HepG2 (cell line): ENCODE measurements around the gene LRBA. TPM values are rescaled to one million over a fixed set of nuclear protein-coding genes. Genes with fewer than 3 reads are reported as not detected.

ENCODE experiments used
- ATM ChIP-seq: fragments of 450-650 bp; IDR thresholded peaks from 2 replicates; pipeline ENCODE4 v1.7.1; 2017; ENCODE audit warnings: mild to moderate bottlenecking, borderline replicate concordance
- BORCS8-MEF2B ChIP-seq: sonication (generic); formaldehyde crosslinking; IDR thresholded peaks from 2 replicates; pipeline ENCODE4 v1.8.0; 2022; ENCODE audit warnings: mild to moderate bottlenecking, missing genetic modification reagents
- CCAR2 ChIP-seq: fragments of 200-400 bp; formaldehyde crosslinking; optimal IDR thresholded peaks from 2 replicates; pipeline ENCODE3; 2018; ENCODE audit warnings: low read depth, mild to moderate bottlenecking, low read length, moderate library complexity
- MEIS1 ChIP-seq: sonication (generic); formaldehyde crosslinking; IDR thresholded peaks from 2 replicates; pipeline ENCODE4 v1.9.0; 2021; ENCODE audit warnings: mild to moderate bottlenecking, missing genetic modification reagents, moderate library complexity, borderline replicate concordance
- PAX8 ChIP-seq: sonication (generic); formaldehyde crosslinking; IDR thresholded peaks from 2 replicates; pipeline ENCODE4 v1.8.0; 2022; ENCODE audit warnings: mild to moderate bottlenecking, missing genetic modification reagents, borderline replicate concordance
- PCBP2 ChIP-seq: fragments of 200-400 bp; formaldehyde crosslinking; optimal IDR thresholded peaks from 2 replicates; pipeline ENCODE3; 2018; ENCODE audit warnings: low read length, low read depth; ENCODE audit not compliant: poor library complexity, severe bottlenecking
- RNF2 ChIP-seq: fragments of 450-650 bp; conservative IDR thresholded peaks from 2 replicates; pipeline ENCODE4 v1.6.1; 2016; ENCODE audit warnings: low read depth
- SAP130 ChIP-seq: IDR thresholded peaks from 2 replicates; pipeline ENCODE4 v1.6.1; 2016; ENCODE audit warnings: low read depth
- SATB2 ChIP-seq: sonication (generic); formaldehyde crosslinking; IDR thresholded peaks from 2 replicates; pipeline ENCODE4 v1.5.0; 2020; ENCODE audit warnings: missing genetic modification reagents
- SMAD9 ChIP-seq: sonication (generic); formaldehyde crosslinking; IDR thresholded peaks from 2 replicates; pipeline ENCODE4 v1.5.1; 2020; ENCODE audit warnings: mild to moderate bottlenecking, missing genetic modification reagents
- SMARCC2 ChIP-seq: fragments of 450-650 bp; IDR thresholded peaks from 2 replicates; pipeline ENCODE4 v1.6.1; 2017; ENCODE audit warnings: antibody characterized with exemption, mild to moderate bottlenecking
- SMYD3 ChIP-seq: sonication (generic); formaldehyde crosslinking; IDR thresholded peaks from 2 replicates; pipeline ENCODE4 v1.8.1; 2023; ENCODE audit warnings: mild to moderate bottlenecking, missing genetic modification reagents
- TBP ChIP-seq: sonication (generic); formaldehyde crosslinking; IDR thresholded peaks from 2 replicates; pipeline ENCODE4 v1.5.0; 2020; ENCODE audit warnings: missing genetic modification reagents
- TMF1 ChIP-seq: sonication (generic); formaldehyde crosslinking; IDR thresholded peaks from 2 replicates; pipeline ENCODE4 v1.8.1; 2022; ENCODE audit warnings: low read depth, missing genetic modification reagents
- ZNF329 ChIP-seq: sonication (generic); formaldehyde crosslinking; IDR thresholded peaks from 2 replicates; pipeline ENCODE4 v1.9.0; 2021; ENCODE audit warnings: low read depth, mild to moderate bottlenecking, missing genetic modification reagents
- ZNF343 ChIP-seq: sonication (generic); formaldehyde crosslinking; IDR thresholded peaks from 2 replicates; pipeline ENCODE4 v1.4.0; 2020; ENCODE audit warnings: mild to moderate bottlenecking, missing genetic modification reagents
- ZNF510 ChIP-seq: sonication (generic); formaldehyde crosslinking; IDR thresholded peaks from 2 replicates; pipeline ENCODE4 v1.4.0; 2020; ENCODE audit warnings: low read depth, mild to moderate bottlenecking, missing genetic modification reagents
- ZNF792 ChIP-seq: IDR thresholded peaks from 2 replicates; pipeline ENCODE4 v1.6.1; 2016
- ZNF891 ChIP-seq: sonication (generic); formaldehyde crosslinking; IDR thresholded peaks from 2 replicates; pipeline ENCODE4 v1.5.0; 2020; ENCODE audit warnings: mild to moderate bottlenecking, missing genetic modification reagents
- polyA plus RNA-seq, 8 experiments: library from polyadenylated mRNA; depleted of rRNA in 3 of 8; stranded (reverse) in 7 of 8; unstranded in 1 of 8; fragments of >200 nt; fragmentation: Illumina TruSeq in 4 of 8; extraction: Trizol in 4 of 8; gene quantifications; 2 replicates each; pipeline versions ENCODE4 v1.2.1 to v1.2.3, GENCODE V29; 2011 to 2016; ENCODE audit warnings: low read depth in 4 of 8, missing spikeins in 1 of 8, mixed read lengths in 1 of 8; ENCODE audit not compliant: insufficient read depth in 1 of 8
- total RNA-seq, 5 experiments: library from RNA; depleted of rRNA; stranded (reverse); fragments of >200 nt; fragmentation: Illumina TruSeq; extraction: Trizol; gene quantifications; 2 replicates each; pipeline ENCODE4 v1.2.3, GENCODE V29; 2016; ENCODE audit warnings: low read depth in 1 of 5
- TF ChIP-seq, protein P1 (sequence below): sonication (generic); formaldehyde crosslinking; IDR thresholded peaks from 2 replicates; pipeline ENCODE4 v1.8.0; 2022; ENCODE audit warnings: mild to moderate bottlenecking, missing genetic modification reagents
- TF ChIP-seq, protein P2 (sequence below): sonication (generic); formaldehyde crosslinking; IDR thresholded peaks from 2 replicates; pipeline ENCODE4 v1.5.1; 2020; ENCODE audit warnings: mild to moderate bottlenecking, missing genetic modification reagents, borderline replicate concordance

Gene LRBA
- total and polyA plus RNA-seq, 2 of the 13 experiments (the other 11 are each of a cell fraction or from before 2014, with no cell fraction given): 21.0 to 37.2 TPM

DNA sequence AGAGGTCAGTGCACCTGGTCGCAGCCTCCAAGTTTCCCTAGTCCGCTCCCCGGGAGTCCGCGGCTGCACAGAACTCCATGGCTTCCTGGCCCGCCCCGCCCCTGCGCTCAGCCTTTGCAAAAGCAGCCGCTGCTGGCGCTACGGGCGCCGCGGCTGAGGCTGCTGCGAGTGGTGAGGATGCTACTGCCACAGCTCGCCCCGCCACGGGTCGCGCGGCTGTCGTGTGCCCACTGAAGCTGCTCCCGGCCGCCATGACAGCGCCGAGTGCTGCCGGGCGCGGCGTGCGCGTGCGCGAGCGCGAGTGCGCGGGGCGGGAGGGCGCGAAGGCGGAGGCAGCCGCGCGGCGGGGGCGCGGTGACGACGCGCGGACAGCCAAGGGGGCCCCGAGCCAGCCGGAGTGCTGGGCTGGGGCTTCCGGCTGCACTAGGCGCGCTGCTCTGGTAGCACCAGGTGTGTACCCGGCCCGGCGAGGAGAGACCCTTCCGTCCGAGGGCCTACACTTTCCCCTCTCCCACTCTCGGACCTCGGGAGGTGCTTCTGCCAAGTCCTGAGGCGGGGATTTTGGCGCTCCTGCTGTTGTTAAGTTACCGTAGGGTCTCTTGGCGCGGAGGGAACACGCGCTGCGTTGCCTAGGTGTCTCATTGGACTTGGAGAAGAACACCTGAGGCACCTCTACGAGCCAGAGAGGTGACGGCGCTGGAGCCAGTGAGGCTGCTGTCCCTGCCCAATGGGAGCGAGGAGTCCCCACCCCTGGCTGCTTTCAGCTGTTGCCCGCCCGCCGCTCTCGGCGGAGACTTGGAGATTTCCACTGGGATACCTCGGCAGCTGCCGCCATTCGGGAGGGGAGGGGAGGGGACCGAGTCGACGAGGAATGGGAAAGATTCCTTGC, 619 bp upstream of the LRBA start (continued):
- TF ChIP-seq ZNF792 (CRISPR knock-in tag) (peak; percentile 29; the same call in 1 of the 2 replicates), BORCS8-MEF2B (CRISPR knock-in tag) (peak; percentile 86; the same call in 1 of the 2 replicates), PAX8 (CRISPR knock-in tag) (no peak; the same call in 1 of the 2 replicates), RNF2 (peak; percentile 36; the same call in 1 of the 2 replicates), ZNF891 (CRISPR knock-in tag) (peak; percentile 60), SMYD3 (peak; percentile 94), TMF1 (CRISPR knock-in tag) (peak; percentile 98), ATM (no peak), ZNF329 (CRISPR knock-in tag) (peak; percentile 44; the same call in 1 of the 2 replicates), SMAD9 (no peak), SATB2 (CRISPR knock-in tag) (no peak), ZNF343 (CRISPR knock-in tag) (peak; percentile 77; the same call in 1 of the 2 replicates), CCAR2 (no peak), TBP (CRISPR knock-in tag) (no peak), MEIS1 (CRISPR knock-in tag) (peak; percentile 30; the same call in 1 of the 2 replicates), PCBP2 (no peak), SAP130 (CRISPR knock-in tag) (peak; percentile 64), SMARCC2 (no peak), ZNF510 (CRISPR knock-in tag) (no peak)
- TF ChIP-seq, protein P1, sequence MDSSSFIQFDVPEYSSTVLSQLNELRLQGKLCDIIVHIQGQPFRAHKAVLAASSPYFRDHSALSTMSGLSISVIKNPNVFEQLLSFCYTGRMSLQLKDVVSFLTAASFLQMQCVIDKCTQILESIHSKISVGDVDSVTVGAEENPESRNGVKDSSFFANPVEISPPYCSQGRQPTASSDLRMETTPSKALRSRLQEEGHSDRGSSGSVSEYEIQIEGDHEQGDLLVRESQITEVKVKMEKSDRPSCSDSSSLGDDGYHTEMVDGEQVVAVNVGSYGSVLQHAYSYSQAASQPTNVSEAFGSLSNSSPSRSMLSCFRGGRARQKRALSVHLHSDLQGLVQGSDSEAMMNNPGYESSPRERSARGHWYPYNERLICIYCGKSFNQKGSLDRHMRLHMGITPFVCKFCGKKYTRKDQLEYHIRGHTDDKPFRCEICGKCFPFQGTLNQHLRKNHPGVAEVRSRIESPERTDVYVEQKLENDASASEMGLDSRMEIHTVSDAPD: peak; percentile 64
- TF ChIP-seq, protein P2, sequence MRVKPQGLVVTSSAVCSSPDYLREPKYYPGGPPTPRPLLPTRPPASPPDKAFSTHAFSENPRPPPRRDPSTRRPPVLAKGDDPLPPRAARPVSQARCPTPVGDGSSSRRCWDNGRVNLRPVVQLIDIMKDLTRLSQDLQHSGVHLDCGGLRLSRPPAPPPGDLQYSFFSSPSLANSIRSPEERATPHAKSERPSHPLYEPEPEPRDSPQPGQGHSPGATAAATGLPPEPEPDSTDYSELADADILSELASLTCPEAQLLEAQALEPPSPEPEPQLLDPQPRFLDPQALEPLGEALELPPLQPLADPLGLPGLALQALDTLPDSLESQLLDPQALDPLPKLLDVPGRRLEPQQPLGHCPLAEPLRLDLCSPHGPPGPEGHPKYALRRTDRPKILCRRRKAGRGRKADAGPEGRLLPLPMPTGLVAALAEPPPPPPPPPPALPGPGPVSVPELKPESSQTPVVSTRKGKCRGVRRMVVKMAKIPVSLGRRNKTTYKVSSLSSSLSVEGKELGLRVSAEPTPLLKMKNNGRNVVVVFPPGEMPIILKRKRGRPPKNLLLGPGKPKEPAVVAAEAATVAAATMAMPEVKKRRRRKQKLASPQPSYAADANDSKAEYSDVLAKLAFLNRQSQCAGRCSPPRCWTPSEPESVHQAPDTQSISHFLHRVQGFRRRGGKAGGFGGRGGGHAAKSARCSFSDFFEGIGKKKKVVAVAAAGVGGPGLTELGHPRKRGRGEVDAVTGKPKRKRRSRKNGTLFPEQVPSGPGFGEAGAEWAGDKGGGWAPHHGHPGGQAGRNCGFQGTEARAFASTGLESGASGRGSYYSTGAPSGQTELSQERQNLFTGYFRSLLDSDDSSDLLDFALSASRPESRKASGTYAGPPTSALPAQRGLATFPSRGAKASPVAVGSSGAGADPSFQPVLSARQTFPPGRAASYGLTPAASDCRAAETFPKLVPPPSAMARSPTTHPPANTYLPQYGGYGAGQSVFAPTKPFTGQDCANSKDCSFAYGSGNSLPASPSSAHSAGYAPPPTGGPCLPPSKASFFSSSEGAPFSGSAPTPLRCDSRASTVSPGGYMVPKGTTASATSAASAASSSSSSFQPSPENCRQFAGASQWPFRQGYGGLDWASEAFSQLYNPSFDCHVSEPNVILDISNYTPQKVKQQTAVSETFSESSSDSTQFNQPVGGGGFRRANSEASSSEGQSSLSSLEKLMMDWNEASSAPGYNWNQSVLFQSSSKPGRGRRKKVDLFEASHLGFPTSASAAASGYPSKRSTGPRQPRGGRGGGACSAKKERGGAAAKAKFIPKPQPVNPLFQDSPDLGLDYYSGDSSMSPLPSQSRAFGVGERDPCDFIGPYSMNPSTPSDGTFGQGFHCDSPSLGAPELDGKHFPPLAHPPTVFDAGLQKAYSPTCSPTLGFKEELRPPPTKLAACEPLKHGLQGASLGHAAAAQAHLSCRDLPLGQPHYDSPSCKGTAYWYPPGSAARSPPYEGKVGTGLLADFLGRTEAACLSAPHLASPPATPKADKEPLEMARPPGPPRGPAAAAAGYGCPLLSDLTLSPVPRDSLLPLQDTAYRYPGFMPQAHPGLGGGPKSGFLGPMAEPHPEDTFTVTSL (CRISPR knock-in tag): peak; percentile 45; the same call in 1 of the 2 replicates
